ENCODE measurements around the gene TCP10L.
"Not testable (repeated sequence)": the region's sequence is repeated elsewhere in the genome, so short reads cannot be mapped to it uniquely, and the experiment has no call there.

Gene TCP10L

GRCh38 chr21:32537569-32537881 is 47.8 kb downstream of the TCP10L start:
- Histone ChIP-seq H3K27ac (ENCODE audit: low read depth, low read length) (no peak overlapping the region), H3K4me3 (ENCODE audit: low read depth, low read length) (no peak overlapping the region), H3K27me3 (ENCODE audit: control insufficient read depth, insufficient read depth, low read length) (no peaks in the 10 kb centered on the region), H3K36me3 (ENCODE audit: control insufficient read depth, insufficient read depth, low read length) (no peaks in the 10 kb centered on the region), H3K9me3 (ENCODE audit: control insufficient read depth, insufficient read depth, low read length) (no peaks in the 10 kb centered on the region), H3K4me1 (ENCODE audit: control insufficient read depth, insufficient read depth, low read length) (peaks cover 9% of the 10 kb centered on the region), H3K9ac (ENCODE audit: low read depth, low read length) (no peak overlapping the region)

GRCh38 chr21:32535612-32536011 is 49.7 kb downstream of the TCP10L start:
- H3K9ac ChIP-seq (ENCODE audit: low read depth, low read length) = no peak overlapping the region
- H3K27ac ChIP-seq (ENCODE audit: low read depth, low read length) = no peak overlapping the region
- no peaks in the 10 kb centered on the region for H3K27me3 ChIP-seq (ENCODE audit: control insufficient read depth, insufficient read depth, low read length)
- no peak overlapping the region for H3K4me3 ChIP-seq (ENCODE audit: low read depth, low read length)
- no peaks in the 10 kb centered on the region for H3K36me3 ChIP-seq (ENCODE audit: control insufficient read depth, insufficient read depth, low read length)
- no peaks in the 10 kb centered on the region for H3K9me3 ChIP-seq (ENCODE audit: control insufficient read depth, insufficient read depth, low read length)
- peaks cover 9% of the 10 kb centered on the region for H3K4me1 ChIP-seq (ENCODE audit: control insufficient read depth, insufficient read depth, low read length)

GRCh38 chr21:32534113-32534512 is 51.2 kb downstream of the TCP10L start:
- Histone ChIP-seq H3K9me3 (ENCODE audit: control insufficient read depth, insufficient read depth, low read length) (no peaks in the 10 kb centered on the region; the same call in 1 of the 2 replicates), H3K9ac (ENCODE audit: low read depth, low read length) (no peak overlapping the region), H3K36me3 (ENCODE audit: control insufficient read depth, insufficient read depth, low read length) (no peaks in the 10 kb centered on the region), H3K4me1 (ENCODE audit: control insufficient read depth, insufficient read depth, low read length) (peaks cover 7% of the 10 kb centered on the region), H3K27ac (ENCODE audit: low read depth, low read length) (no peak overlapping the region), H3K4me3 (ENCODE audit: low read depth, low read length) (no peak overlapping the region), H3K27me3 (ENCODE audit: control insufficient read depth, insufficient read depth, low read length) (no peaks in the 10 kb centered on the region)

GRCh38 chr21:32533611-32534010 is 51.7 kb downstream of the TCP10L start:
- Histone ChIP-seq H3K36me3 (ENCODE audit: control insufficient read depth, insufficient read depth, low read length) (no peaks in the 10 kb centered on the region), H3K9me3 (ENCODE audit: control insufficient read depth, insufficient read depth, low read length) (no peaks in the 10 kb centered on the region; the same call in 1 of the 2 replicates), H3K9ac (ENCODE audit: low read depth, low read length) (no peak overlapping the region), H3K4me3 (ENCODE audit: low read depth, low read length) (no peak overlapping the region), H3K27ac (ENCODE audit: low read depth, low read length) (no peak overlapping the region), H3K4me1 (ENCODE audit: control insufficient read depth, insufficient read depth, low read length) (peaks cover 2% of the 10 kb centered on the region), H3K27me3 (ENCODE audit: control insufficient read depth, insufficient read depth, low read length) (no peaks in the 10 kb centered on the region)

- no peaks in the 10 kb centered on the region; the same call in 1 of the 2 replicates for H3K9me3 ChIP-seq (ENCODE audit: control insufficient read depth, insufficient read depth, low read length)
- no peaks in the 10 kb centered on the region for H3K36me3 ChIP-seq (ENCODE audit: control insufficient read depth, insufficient read depth, low read length)
- H3K4me1 ChIP-seq (ENCODE audit: control insufficient read depth, insufficient read depth, low read length) = no peaks in the 10 kb centered on the region
- no peak overlapping the region for H3K9ac ChIP-seq (ENCODE audit: low read depth, low read length)
- H3K4me3 ChIP-seq (ENCODE audit: low read depth, low read length) = no peak overlapping the region
- H3K27ac ChIP-seq (ENCODE audit: low read depth, low read length) = no peak overlapping the region
- H3K27me3 ChIP-seq (ENCODE audit: control insufficient read depth, insufficient read depth, low read length) = no peaks in the 10 kb centered on the region
Observed at GRCh38 chr21:32533053-32533452, 52.3 kb downstream of the TCP10L start.

GRCh38 chr21:32532636-32533035 is 52.7 kb downstream of the TCP10L start:
- H3K4me1 ChIP-seq (ENCODE audit: control insufficient read depth, insufficient read depth, low read length) = no peaks in the 10 kb centered on the region
- H3K9ac ChIP-seq (ENCODE audit: low read depth, low read length) = no peak overlapping the region
- no peaks in the 10 kb centered on the region; the same call in 1 of the 2 replicates for H3K9me3 ChIP-seq (ENCODE audit: control insufficient read depth, insufficient read depth, low read length)
- H3K4me3 ChIP-seq (ENCODE audit: low read depth, low read length) = no peak overlapping the region
- no peaks in the 10 kb centered on the region for H3K36me3 ChIP-seq (ENCODE audit: control insufficient read depth, insufficient read depth, low read length)
- H3K27me3 ChIP-seq (ENCODE audit: control insufficient read depth, insufficient read depth, low read length) = no peaks in the 10 kb centered on the region
- no peak overlapping the region for H3K27ac ChIP-seq (ENCODE audit: low read depth, low read length)

GRCh38 chr21:32531561-32531960 is 53.8 kb downstream of the TCP10L start:
- not testable (repeated sequence) for H3K4me1 ChIP-seq (ENCODE audit: control insufficient read depth, insufficient read depth, low read length); H3K4me3 ChIP-seq (ENCODE audit: low read depth, low read length); H3K27ac ChIP-seq (ENCODE audit: low read depth, low read length); H3K9me3 ChIP-seq (ENCODE audit: control insufficient read depth, insufficient read depth, low read length); H3K27me3 ChIP-seq (ENCODE audit: control insufficient read depth, insufficient read depth, low read length); H3K36me3 ChIP-seq (ENCODE audit: control insufficient read depth, insufficient read depth, low read length); H3K9ac ChIP-seq (ENCODE audit: low read depth, low read length)

GRCh38 chr21:32530809-32531208 is 54.5 kb downstream of the TCP10L start:
- not testable (repeated sequence) for H3K36me3 ChIP-seq (ENCODE audit: control insufficient read depth, insufficient read depth, low read length); H3K4me1 ChIP-seq (ENCODE audit: control insufficient read depth, insufficient read depth, low read length); H3K9ac ChIP-seq (ENCODE audit: low read depth, low read length); H3K4me3 ChIP-seq (ENCODE audit: low read depth, low read length); H3K9me3 ChIP-seq (ENCODE audit: control insufficient read depth, insufficient read depth, low read length); H3K27me3 ChIP-seq (ENCODE audit: control insufficient read depth, insufficient read depth, low read length); H3K27ac ChIP-seq (ENCODE audit: low read depth, low read length)

- Histone ChIP-seq H3K27me3 (ENCODE audit: control insufficient read depth, insufficient read depth, low read length) (no peaks in the 10 kb centered on the region), H3K36me3 (ENCODE audit: control insufficient read depth, insufficient read depth, low read length) (no peaks in the 10 kb centered on the region), H3K9ac (ENCODE audit: low read depth, low read length) (no peak overlapping the region), H3K9me3 (ENCODE audit: control insufficient read depth, insufficient read depth, low read length) (no peaks in the 10 kb centered on the region; the same call in 1 of the 2 replicates), H3K27ac (ENCODE audit: low read depth, low read length) (no peak overlapping the region), H3K4me3 (ENCODE audit: low read depth, low read length) (no peak overlapping the region), H3K4me1 (ENCODE audit: control insufficient read depth, insufficient read depth, low read length) (no peaks in the 10 kb centered on the region)
Observed at GRCh38 chr21:32529679-32530078, 55.6 kb downstream of the TCP10L start.

GRCh38 chr21:32525282-32525681 is 60.0 kb downstream of the TCP10L start:
- Histone ChIP-seq H3K27ac (ENCODE audit: low read depth, low read length) (no peak overlapping the region), H3K36me3 (ENCODE audit: control insufficient read depth, insufficient read depth, low read length) (no peaks in the 10 kb centered on the region), H3K4me3 (ENCODE audit: low read depth, low read length) (no peak overlapping the region), H3K27me3 (ENCODE audit: control insufficient read depth, insufficient read depth, low read length) (no peaks in the 10 kb centered on the region), H3K4me1 (ENCODE audit: control insufficient read depth, insufficient read depth, low read length) (peaks cover 15% of the 10 kb centered on the region), H3K9me3 (ENCODE audit: control insufficient read depth, insufficient read depth, low read length) (no peaks in the 10 kb centered on the region; the same call in 1 of the 2 replicates), H3K9ac (ENCODE audit: low read depth, low read length) (no peak overlapping the region)

GRCh38 chr21:32523988-32524719 is 61.2 kb downstream of the TCP10L start:
- Histone ChIP-seq H3K27me3 (ENCODE audit: control insufficient read depth, insufficient read depth, low read length) (no peaks in the 10 kb centered on the region), H3K9ac (ENCODE audit: low read depth, low read length) (peak overlapping the region; percentile 31), H3K27ac (ENCODE audit: low read depth, low read length) (peak overlapping the region; percentile 59)

More at GRCh38 chr21:32523988-32524719, 61.2 kb downstream of the TCP10L start:
- Histone ChIP-seq H3K4me3 (ENCODE audit: low read depth, low read length) (no peak overlapping the region), H3K4me1 (ENCODE audit: control insufficient read depth, insufficient read depth, low read length) (peaks cover 15% of the 10 kb centered on the region), H3K36me3 (ENCODE audit: control insufficient read depth, insufficient read depth, low read length) (no peaks in the 10 kb centered on the region), H3K9me3 (ENCODE audit: control insufficient read depth, insufficient read depth, low read length) (no peaks in the 10 kb centered on the region)
